Mucosa of rectum (tissue), 2 donors: Measurements from ENCODE around the gene THAP3.

ENCODE experiments used
- H3K27ac ChIP-seq, 2 donors: one replicate each; pipeline ENCODE4 v1.7.0; 2013; ENCODE audit warnings: inconsistent platforms in 2 of 2, low read depth in 2 of 2, low read length in 2 of 2
- H3K27me3 ChIP-seq, 2 donors: one replicate each; pipeline ENCODE4 v1.7.0; 2013; ENCODE audit warnings: low read length in 2 of 2; ENCODE audit not compliant: control insufficient read depth in 2 of 2, insufficient read depth in 2 of 2
- H3K36me3 ChIP-seq, 2 donors: one replicate each; pipeline ENCODE4 v1.7.0; 2013; ENCODE audit warnings: low read length in 2 of 2; ENCODE audit not compliant: control insufficient read depth in 2 of 2, insufficient read depth in 2 of 2
- H3K4me1 ChIP-seq, 2 donors: one replicate each; pipeline ENCODE4 v1.7.0; 2013; ENCODE audit warnings: low read length in 2 of 2, mild to moderate bottlenecking in 1 of 2; ENCODE audit not compliant: control insufficient read depth in 2 of 2, insufficient read depth in 2 of 2
- H3K4me3 ChIP-seq, 2 donors: one replicate each; pipeline ENCODE4 v1.7.0; 2013; ENCODE audit warnings: low read length in 2 of 2
- H3K9ac ChIP-seq, 2 donors: one replicate each; pipeline ENCODE4 v1.7.0; 2013; ENCODE audit warnings: low read length in 2 of 2, low read depth in 1 of 2, mild to moderate bottlenecking in 1 of 2
- H3K9me3 ChIP-seq, 2 donors: one replicate each; pipeline ENCODE4 v1.7.0; 2013; ENCODE audit warnings: low read length in 2 of 2; ENCODE audit not compliant: control insufficient read depth in 2 of 2
- donor health status: healthy.
- donor health status: Normal muscosa, but diverticular disease.

Gene THAP3

DNA sequence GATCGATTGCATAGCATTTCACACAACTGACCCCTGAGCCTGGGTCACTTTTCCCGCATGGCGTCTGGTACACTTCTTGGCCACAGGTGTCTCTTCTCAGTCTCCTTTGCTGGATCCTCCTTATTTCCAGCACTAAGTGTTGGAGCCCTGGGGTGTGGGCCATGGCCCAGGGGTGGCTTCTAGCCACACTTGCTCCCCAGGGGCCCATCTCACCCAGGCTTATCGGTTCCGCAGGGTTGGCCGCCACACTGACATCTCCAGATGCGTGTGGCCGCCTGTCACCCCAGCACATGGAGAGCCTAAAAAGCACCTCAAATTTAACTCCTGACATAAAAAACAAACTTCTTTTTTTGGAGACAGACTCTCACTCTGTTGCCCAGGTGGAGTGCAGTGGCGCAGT is 2.4 kb downstream of the THAP3 start:
- H3K27me3 ChIP-seq, result no peaks in the 10 kb centered on the region

DNA sequence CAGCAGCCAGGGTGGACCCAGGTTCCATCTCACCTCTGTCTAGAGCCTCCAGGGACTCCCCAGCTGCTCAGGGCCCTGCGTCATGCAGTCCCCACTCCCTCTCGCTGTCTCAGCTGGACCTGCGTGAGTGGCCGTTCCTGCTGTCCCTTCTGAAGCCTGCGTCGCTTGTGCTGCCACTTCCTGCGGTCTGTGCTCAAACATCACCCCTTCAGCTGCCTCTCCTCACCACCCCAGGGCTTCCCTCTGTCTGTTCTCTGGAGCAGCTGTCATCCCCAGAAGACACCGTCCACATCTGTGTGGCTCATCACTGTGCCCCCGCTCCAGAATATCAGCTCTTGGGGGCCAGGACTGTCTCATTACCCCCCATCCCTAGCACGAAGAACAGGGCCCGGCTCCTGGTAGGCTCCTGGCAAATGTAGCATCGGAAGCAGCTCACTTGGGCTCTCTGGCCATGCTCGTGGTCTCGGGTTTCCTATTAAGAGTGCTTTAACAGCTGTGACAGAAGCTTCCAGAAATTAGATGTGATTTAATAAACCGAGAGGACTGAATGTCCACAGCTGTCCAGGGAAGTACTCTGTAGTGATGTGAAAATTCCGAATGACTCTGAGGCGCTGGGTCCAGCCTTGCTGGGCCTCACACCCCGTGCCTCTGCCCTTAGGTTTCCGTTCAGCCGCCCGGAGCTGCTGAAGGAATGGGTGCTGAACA is 3.3 kb downstream of the THAP3 start:
- no peak overlapping the region for H3K27ac ChIP-seq
- H3K27me3 ChIP-seq, result no peaks in the 10 kb centered on the region
- peaks cover 9 to 33% of the 10 kb centered on the region in 2 donors for H3K36me3 ChIP-seq
- H3K9me3 ChIP-seq, result no peaks in the 10 kb centered on the region
- peaks cover 4 to 12% of the 10 kb centered on the region in 2 donors for H3K4me1 ChIP-seq
- no peak overlapping the region for H3K4me3 ChIP-seq
- H3K9ac ChIP-seq, result no peak overlapping the region

More for the DNA sequence above, 2.4 kb downstream of the THAP3 start:
- Histone ChIP-seq H3K4me1 (peaks cover 4 to 12% of the 10 kb centered on the region in 2 donors), H3K9me3 (no peaks in the 10 kb centered on the region), H3K27ac (no peak overlapping the region), H3K36me3 (peaks cover 7 to 25% of the 10 kb centered on the region in 2 donors), H3K4me3 (peak overlapping the region in 1 of 2 donors; percentile 9), H3K9ac (no peak overlapping the region)

DNA sequence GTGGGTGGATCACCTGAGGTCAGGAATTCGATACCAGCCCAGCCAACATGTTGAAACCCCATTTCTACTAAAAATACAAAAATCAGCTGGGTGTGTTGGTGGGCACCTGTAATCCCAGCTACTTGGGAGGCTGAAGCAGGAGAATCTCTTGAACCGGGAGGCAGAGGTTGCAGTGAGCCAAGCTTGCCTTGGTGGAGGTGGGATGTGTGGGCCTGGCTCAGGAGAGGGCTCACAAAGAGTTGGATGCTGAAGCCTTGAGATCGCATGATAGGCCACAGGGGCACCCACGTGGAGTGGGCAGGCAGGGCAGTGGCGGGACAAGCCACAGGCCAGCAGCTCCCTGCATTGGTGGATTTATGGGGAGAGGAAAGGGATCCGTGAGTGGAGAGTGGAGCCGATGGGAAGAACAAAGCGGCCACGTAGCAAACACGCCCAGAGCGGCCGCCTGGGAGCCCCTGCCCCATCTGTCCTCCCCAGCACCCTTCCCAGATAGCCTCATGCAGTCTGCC is 4.4 kb downstream of the THAP3 start:
- H3K9ac ChIP-seq, result no peak overlapping the region
- H3K9me3 ChIP-seq, result no peaks in the 10 kb centered on the region
- H3K27me3 ChIP-seq, result no peaks in the 10 kb centered on the region
- H3K27ac ChIP-seq, result no peak overlapping the region
- H3K4me1 ChIP-seq, result peaks cover 4 to 12% of the 10 kb centered on the region in 2 donors
- H3K4me3 ChIP-seq, result no peak overlapping the region
- peaks cover 16 to 38% of the 10 kb centered on the region in 2 donors for H3K36me3 ChIP-seq

DNA sequence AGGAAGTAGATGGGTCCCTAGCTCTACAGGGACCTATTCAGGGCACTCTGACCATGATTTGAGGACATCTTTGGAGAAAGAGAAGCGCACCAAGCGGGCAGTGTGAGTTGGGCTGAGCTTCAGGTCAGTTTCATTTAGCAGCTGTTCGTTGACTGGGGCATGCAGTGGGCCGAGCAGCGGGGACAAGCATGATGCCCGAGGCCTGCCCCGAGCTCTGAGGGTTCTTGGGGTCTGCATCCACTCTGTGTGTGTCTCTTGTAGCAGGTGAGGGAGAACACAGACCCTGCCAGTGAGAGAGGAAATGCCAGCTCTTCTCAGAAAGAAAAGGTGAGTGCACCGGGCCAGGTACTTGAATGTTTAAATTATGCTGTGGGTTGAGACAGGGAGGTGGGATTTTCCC is 5.4 kb downstream of the THAP3 start:
- peaks cover 4 to 7% of the 10 kb centered on the region in 2 donors for H3K4me1 ChIP-seq
- H3K27me3 ChIP-seq, result no peaks in the 10 kb centered on the region
- peaks cover 25 to 48% of the 10 kb centered on the region in 2 donors for H3K36me3 ChIP-seq
- no peaks in the 10 kb centered on the region for H3K9me3 ChIP-seq
- no peak overlapping the region for H3K27ac ChIP-seq
- no peak overlapping the region for H3K9ac ChIP-seq
- H3K4me3 ChIP-seq, result no peak overlapping the region

DNA sequence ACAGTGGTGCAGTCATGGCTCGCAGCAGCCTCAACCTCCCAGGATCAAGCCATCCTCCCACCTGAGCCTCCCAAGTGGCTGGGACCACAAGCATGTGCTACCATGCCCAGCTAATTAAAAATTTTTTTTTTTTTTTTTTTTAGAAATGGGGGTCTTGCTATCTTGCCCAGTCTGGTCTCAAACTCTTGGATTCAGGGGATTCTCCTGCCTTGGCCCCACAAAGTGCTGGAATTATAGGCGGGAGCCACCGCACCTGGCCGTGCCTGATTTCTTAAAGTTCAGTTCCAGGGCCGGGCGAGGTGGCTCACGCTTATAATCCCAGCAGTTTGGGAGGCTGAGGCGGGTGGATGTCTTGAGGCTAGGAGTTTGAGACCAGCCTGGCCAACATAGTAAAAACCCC is 6.4 kb downstream of the THAP3 start:
- no peaks in the 10 kb centered on the region for H3K9me3 ChIP-seq
- no peaks in the 10 kb centered on the region for H3K27me3 ChIP-seq
- H3K36me3 ChIP-seq, result peaks cover 30 to 58% of the 10 kb centered on the region in 2 donors
- no peak overlapping the region for H3K27ac ChIP-seq
- H3K4me1 ChIP-seq, result peaks cover 2 to 6% of the 10 kb centered on the region in 2 donors
- no peak overlapping the region for H3K9ac ChIP-seq
- no peak overlapping the region for H3K4me3 ChIP-seq

DNA sequence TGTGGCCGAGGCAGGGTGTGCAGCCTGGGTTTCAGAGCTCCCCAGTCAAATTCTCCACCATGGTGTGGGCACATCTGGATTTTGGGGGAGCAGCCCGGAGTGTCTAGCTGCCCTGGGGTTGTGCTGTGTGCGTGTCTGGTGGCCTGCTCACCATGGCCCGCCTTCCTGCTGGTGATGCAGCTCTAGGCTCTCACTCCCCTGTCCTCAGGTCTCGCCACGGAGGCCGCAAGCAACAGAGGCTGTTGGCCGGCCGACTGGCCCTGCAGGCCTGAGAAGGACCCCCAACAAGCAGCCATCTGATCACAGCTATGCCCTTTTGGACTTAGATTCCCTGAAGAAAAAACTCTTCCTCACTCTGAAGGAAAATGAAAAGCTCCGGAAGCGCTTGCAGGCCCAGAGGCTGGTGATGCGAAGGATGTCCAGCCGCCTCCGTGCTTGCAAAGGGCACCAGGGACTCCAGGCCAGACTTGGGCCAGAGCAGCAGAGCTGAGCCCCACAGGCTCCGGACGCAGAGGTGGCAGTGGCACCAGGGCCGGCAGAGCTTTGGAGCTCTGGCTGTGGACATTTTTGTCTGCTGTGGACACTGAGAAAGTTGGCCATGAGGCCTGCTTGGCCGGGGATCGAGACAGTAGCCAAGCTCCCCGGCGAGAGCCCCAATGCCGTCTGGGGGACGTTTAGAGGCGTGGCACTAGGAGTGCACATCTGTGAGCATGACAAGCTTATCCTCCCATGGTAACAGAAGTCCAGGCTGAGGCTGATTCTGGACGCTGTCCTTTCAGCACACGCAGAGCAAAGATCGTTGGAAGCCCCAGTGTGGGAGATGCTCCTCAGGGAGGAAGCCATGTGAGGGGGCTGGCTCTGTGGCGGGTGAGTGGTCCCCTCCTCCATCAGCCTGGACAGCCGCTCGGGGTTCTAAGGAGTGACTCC is 8.2 kb downstream of the THAP3 start:
- H3K9ac ChIP-seq, result no peak overlapping the region
- no peaks in the 10 kb centered on the region for H3K4me1 ChIP-seq
- peaks cover 47 to 74% of the 10 kb centered on the region in 2 donors for H3K36me3 ChIP-seq

DNA sequence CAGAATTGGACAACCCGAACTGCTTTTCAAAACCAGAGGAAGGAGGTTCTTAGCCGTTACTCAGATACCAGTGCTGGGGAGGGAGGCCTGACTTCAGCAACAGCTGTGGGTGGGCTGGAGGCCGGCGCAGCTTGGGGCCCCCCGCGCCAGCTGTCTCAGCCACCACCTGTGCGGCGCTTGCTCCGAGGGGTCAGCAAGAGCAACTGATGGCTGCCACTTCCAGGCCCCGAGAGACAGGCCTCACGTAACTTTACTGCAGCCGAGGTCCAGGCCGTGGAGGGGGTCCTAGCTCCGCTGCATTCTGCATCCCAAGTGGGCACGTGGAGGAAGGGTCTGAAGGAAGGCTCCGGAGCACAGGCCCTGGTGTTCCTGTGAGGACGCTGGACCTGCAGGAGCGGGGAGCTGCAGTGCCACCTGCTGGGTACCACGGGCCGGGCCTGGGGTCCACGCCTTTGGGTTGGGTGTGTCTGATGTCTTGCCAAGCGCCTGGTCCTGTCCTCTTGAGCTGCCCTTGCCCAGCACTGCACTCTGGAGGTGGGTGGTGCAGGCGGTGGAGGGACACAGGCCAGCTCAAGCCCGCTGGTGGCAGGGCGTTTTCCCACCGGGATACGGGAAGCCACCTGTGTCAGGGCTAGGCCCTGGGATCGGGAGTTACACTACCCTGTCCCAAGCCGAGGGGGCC is 9.8 kb downstream of the THAP3 start:
- no peaks in the 10 kb centered on the region for H3K4me1 ChIP-seq
- H3K9me3 ChIP-seq, result no peaks in the 10 kb centered on the region
- H3K36me3 ChIP-seq, result peaks cover 54 to 76% of the 10 kb centered on the region in 2 donors
- no peak overlapping the region for H3K4me3 ChIP-seq
- no peaks in the 10 kb centered on the region for H3K27me3 ChIP-seq
- H3K27ac ChIP-seq, result no peak overlapping the region
- H3K9ac ChIP-seq, result no peak overlapping the region

More for the DNA sequence above, 8.2 kb downstream of the THAP3 start:
- Histone ChIP-seq H3K27ac (no peak overlapping the region), H3K9me3 (no peaks in the 10 kb centered on the region), H3K4me3 (no peak overlapping the region), H3K27me3 (no peaks in the 10 kb centered on the region)

DNA sequence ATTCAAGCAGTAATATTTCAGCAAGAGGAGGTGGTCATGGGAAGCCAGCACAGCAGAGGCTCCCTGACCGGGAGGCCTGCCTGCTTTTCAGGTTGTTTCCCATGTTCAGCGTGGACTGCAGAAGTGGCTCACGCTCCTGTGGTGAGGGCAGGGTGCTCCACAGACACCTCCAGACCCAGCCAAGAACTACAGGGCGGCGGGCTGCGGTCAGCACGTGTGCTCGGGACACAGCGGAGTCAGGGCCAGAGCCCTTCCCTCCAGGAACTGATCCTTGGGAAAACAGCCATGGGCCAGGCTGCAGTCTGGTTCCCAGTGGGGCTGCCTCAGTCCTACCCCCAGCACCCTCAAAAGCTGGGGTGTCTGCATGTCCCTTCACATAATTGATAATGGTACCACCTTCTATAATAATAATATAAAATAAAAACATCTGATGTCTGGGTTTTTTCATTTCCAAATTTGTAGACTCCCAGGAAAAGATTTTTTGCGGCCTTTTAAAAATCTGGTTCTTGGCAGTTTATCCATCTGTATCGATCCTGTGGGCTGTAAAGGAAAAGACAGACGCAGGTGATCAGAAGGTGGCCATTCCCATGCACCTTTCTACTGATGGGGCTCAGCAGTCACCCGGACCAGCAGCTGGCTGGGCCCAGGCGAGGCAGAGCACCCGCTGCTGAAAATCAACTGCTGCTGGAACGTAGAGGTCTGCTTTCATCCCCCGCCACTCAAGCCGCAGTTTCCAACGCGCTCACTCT is 10.7 kb downstream of the THAP3 start:
- Histone ChIP-seq H3K9me3 (no peaks in the 10 kb centered on the region), H3K4me3 (no peak overlapping the region), H3K27me3 (no peaks in the 10 kb centered on the region), H3K36me3 (peaks cover 62 to 70% of the 10 kb centered on the region in 2 donors), H3K4me1 (no peaks in the 10 kb centered on the region), H3K9ac (no peak overlapping the region), H3K27ac (no peak overlapping the region)

DNA sequence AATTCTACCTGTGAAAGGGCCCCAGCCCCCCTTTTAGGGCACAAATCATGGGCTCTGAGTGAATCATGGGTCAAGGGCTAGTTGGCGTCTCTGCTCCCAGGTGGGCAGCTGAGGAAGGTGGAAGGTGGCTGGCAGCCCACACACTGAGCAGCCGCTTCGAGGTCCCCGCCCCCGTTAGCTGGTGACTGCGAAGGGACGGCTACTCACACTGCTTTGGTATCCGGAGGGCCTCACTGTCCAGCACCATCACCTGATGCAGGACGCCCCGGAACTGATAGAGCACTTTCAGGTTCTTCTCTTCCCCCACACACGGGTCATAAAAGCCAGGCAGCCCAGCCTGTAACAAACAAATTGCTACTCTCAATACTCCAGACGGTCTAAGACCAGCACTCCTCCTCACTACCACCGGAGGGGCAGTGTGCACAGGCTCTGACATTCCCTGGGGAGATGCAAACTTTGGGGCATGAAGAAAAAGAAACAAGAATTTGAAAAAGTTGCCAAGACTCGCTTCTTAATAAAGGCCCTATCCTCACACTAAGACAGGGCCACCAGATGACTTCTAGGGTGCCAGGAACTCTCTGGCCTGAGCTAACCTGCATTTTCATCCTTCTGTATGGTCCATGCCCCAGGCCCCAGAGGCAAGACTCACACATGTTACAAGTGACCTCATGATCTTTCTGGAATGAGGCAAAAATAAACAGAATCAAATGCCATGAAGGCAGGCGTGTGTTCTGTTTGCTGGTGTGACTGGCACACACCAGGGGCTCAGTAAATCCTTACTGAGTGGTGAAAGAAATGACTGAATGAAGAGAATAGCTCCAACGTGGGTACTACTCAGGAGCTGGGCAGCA is 11.5 kb downstream of the THAP3 start:
- Histone ChIP-seq H3K4me3 (no peak overlapping the region), H3K27me3 (no peaks in the 10 kb centered on the region), H3K9ac (no peak overlapping the region), H3K4me1 (no peaks in the 10 kb centered on the region), H3K9me3 (no peaks in the 10 kb centered on the region), H3K36me3 (peaks cover 62 to 69% of the 10 kb centered on the region in 2 donors), H3K27ac (no peak overlapping the region)
